Smooth muscle cell (in vitro differentiated cells): ENCODE measurements around the gene ACTRT2. TPM values are rescaled to one million over a fixed set of nuclear protein-coding genes. Genes with fewer than 3 reads are reported as not detected.

ENCODE experiments used
- DNase-seq: peaks from one replicate; lab custom pipeline; 2025; ENCODE audit not compliant: unreplicated experiment; lab: John Stamatoyannopoulos, UW
- H2AFZ ChIP-seq: fragments of 200-600 bp; sonication (generic); 2 replicates; pipeline ENCODE4 v1.6.0; 2016; ENCODE audit warnings: antibody characterized with exemption, low read depth, mild to moderate bottlenecking
- H3F3A ChIP-seq: fragments of 200-600 bp; sonication (generic); 2 replicates; pipeline ENCODE4 v1.6.0; 2017; ENCODE audit warnings: antibody characterized with exemption, low read depth
- H3K27ac ChIP-seq: fragments of 200-600 bp; sonication (generic); 2 replicates; pipeline ENCODE4 v1.5.1; 2016; ENCODE audit warnings: low read depth, mild to moderate bottlenecking
- H3K27me3 ChIP-seq: fragments of 200-600 bp; sonication (generic); 2 replicates; pipeline ENCODE4 v1.6.1; 2016; ENCODE audit warnings: low read depth, mild to moderate bottlenecking
- H3K36me3 ChIP-seq: fragments of 200-600 bp; sonication (generic); 2 replicates; pipeline ENCODE4 v1.5.1; 2016; ENCODE audit warnings: low read depth
- H3K4me1 ChIP-seq: fragments of 200-600 bp; sonication (generic); 2 replicates; pipeline ENCODE4 v1.5.1; 2016; ENCODE audit warnings: low read depth
- H3K4me2 ChIP-seq: fragments of 200-600 bp; sonication (generic); 2 replicates; pipeline ENCODE4 v1.6.0; 2016; ENCODE audit warnings: mild to moderate bottlenecking
- H3K4me3 ChIP-seq: fragments of 200-600 bp; sonication (generic); 2 replicates; pipeline ENCODE4 v1.5.1; 2016; ENCODE audit warnings: mild to moderate bottlenecking
- H3K79me2 ChIP-seq: fragments of 200-600 bp; sonication (generic); 2 replicates; pipeline ENCODE4 v1.6.0; 2016; ENCODE audit warnings: low read depth, mild to moderate bottlenecking
- H3K9ac ChIP-seq: fragments of 200-600 bp; sonication (generic); 2 replicates; pipeline ENCODE4 v1.6.0; 2016; ENCODE audit warnings: low read depth
- H3K9me3 ChIP-seq: fragments of 200-600 bp; sonication (generic); replicated peaks from 2 replicates; pipeline ENCODE4 v1.5.1; 2016; ENCODE audit warnings: low read depth
- H4K20me1 ChIP-seq: fragments of 200-600 bp; sonication (generic); 2 replicates; pipeline ENCODE4 v1.6.0; 2016; ENCODE audit warnings: low read depth
- CTCF ChIP-seq: fragments of 200-600 bp; sonication (generic); IDR thresholded peaks from 2 replicates; pipeline ENCODE4 v1.5.1; 2017; ENCODE audit warnings: borderline replicate concordance, mild to moderate bottlenecking, antibody characterized with exemption; ENCODE audit not compliant: insufficient read depth, poor library complexity, severe bottlenecking
- WGBS: methylation state at CpG from one replicate; pipeline ENCODE4 v1.1.7; 2016; ENCODE audit warnings: low lambda C conversion rate; 5-methylcytosine and 5-hydroxymethylcytosine counted together
- polyA plus RNA-seq: library from polyadenylated mRNA; unstranded; fragments of >200 nt; fragmentation: Nextera tagmentation; extraction: Ambion mirVana; gene quantifications from 2 replicates; pipeline ENCODE4 v1.2.1, GENCODE V29; 2016
- total RNA-seq: library from RNA; depleted of rRNA; stranded (reverse); fragments of >200 nt; gene quantifications from 2 replicates; pipeline ENCODE4 v1.2.3, GENCODE V29; 2014

The ACTRT2 gene
- total and polyA plus RNA-seq, 2 experiments from 2014 or later: not detected

- H3K4me2 ChIP-seq: no peak overlapping the region
- H3K4me3 ChIP-seq: no peak overlapping the region
- no peak for DNase-seq
- H3K36me3 ChIP-seq: no peaks in the 10 kb centered on the region
- no peaks in the 10 kb centered on the region for H3F3A ChIP-seq
- no peak overlapping the region for H3K27ac ChIP-seq
- H3K9ac ChIP-seq: no peak overlapping the region
- no peaks in the 10 kb centered on the region for H4K20me1 ChIP-seq
- H3K4me1 ChIP-seq: no peaks in the 10 kb centered on the region
- no peaks in the 10 kb centered on the region for H3K27me3 ChIP-seq
- TF ChIP-seq CTCF: no peak
- no peaks in the 10 kb centered on the region for H3K9me3 ChIP-seq
- WGBS: 78% methylated on average over 32 of the region's 32 CpGs
- no peak overlapping the region for H2AFZ ChIP-seq
- H3K79me2 ChIP-seq: no peaks in the 10 kb centered on the region
Observed at GRCh38 chr1:3003039-3003940, 18.0 kb upstream of the ACTRT2 start.

GRCh38 chr1:3003941-3004270 is 17.4 kb upstream of the ACTRT2 start:
- Histone ChIP-seq H3F3A (no peaks in the 10 kb centered on the region), H4K20me1 (no peaks in the 10 kb centered on the region), H3K79me2 (no peaks in the 10 kb centered on the region), H2AFZ (no peak overlapping the region), H3K4me3 (no peak overlapping the region), H3K27ac (no peak overlapping the region), H3K9me3 (no peaks in the 10 kb centered on the region), H3K4me1 (no peaks in the 10 kb centered on the region), H3K27me3 (no peaks in the 10 kb centered on the region), H3K9ac (no peak overlapping the region), H3K36me3 (no peaks in the 10 kb centered on the region), H3K4me2 (no peak overlapping the region)
- WGBS: 86% methylated on average over 10 of the region's 10 CpGs
- no peak for TF ChIP-seq CTCF
- no peak for DNase-seq

- DNase-seq: no peak
Observed at GRCh38 chr1:3004285-3005205, 16.7 kb upstream of the ACTRT2 start.

More at GRCh38 chr1:3004285-3005205, 16.7 kb upstream of the ACTRT2 start:
- Histone ChIP-seq H3K4me3 (no peak overlapping the region), H3K9me3 (no peaks in the 10 kb centered on the region), H3K27me3 (no peaks in the 10 kb centered on the region), H2AFZ (no peak overlapping the region), H3K4me1 (no peaks in the 10 kb centered on the region), H3K79me2 (no peaks in the 10 kb centered on the region), H3K27ac (no peak overlapping the region), H3K36me3 (no peaks in the 10 kb centered on the region), H4K20me1 (no peaks in the 10 kb centered on the region), H3F3A (no peaks in the 10 kb centered on the region), H3K4me2 (no peak overlapping the region), H3K9ac (no peak overlapping the region)
- WGBS: 77% methylated on average over 20 of the region's 20 CpGs
- no peak for TF ChIP-seq CTCF
